A673 (cell line): Measurements from ENCODE around the gene PFKP. TPM values are rescaled to one million over a fixed set of nuclear protein-coding genes. Genes with fewer than 3 reads are reported as not detected.

Experiments used
- BruUV-seq: library from RNA; stranded (reverse); fragments of 400-500 nt; replicated peaks from 2 replicates; lab custom pipeline; 2021; lab: Mats Ljungman, UMichigan
- CTCF ChIA-PET: fragments of 300-600 bp; sonication (Branson Sonifier 250); formaldehyde crosslinking; loops from one replicate; lab custom pipeline; 2022; ENCODE audit warnings: antibody characterized with exemption; lab: Charles Lee
- POLR2A ChIA-PET: fragments of 300-600 bp; sonication (Branson Sonifier 250); formaldehyde crosslinking; loops from one replicate; lab custom pipeline; 2022; ENCODE audit warnings: antibody characterized with exemption; ENCODE audit not compliant: low non-redundant PET; lab: Charles Lee
- DNase-seq: peaks from one replicate; pipeline ENCODE4 v3.0.0-alpha.2; 2015; ENCODE audit warnings: low spot score
- H3K27ac ChIP-seq: fragments of 200-600 bp; sonication (generic); 2 replicates; pipeline ENCODE4 v1.5.1; 2016; ENCODE audit warnings: mixed run types, low read depth, mild to moderate bottlenecking, mixed read lengths, antibody characterized with exemption, low read length; ENCODE audit not compliant: poor library complexity, severe bottlenecking
- H3K27me3 ChIP-seq: fragments of 200-600 bp; sonication (generic); replicated peaks from 2 replicates; pipeline ENCODE4 v1.6.1; 2017; ENCODE audit warnings: mixed run types, low read depth, mild to moderate bottlenecking, mixed read lengths, antibody characterized with exemption, low read length; ENCODE audit not compliant: insufficient read depth, poor library complexity
- H3K36me3 ChIP-seq: fragments of 200-600 bp; sonication (generic); 2 replicates; pipeline ENCODE4 v1.6.1; 2016; ENCODE audit warnings: mixed run types, mild to moderate bottlenecking, mixed read lengths, antibody characterized with exemption, low read length; ENCODE audit not compliant: insufficient read depth, poor library complexity, severe bottlenecking
- H3K4me1 ChIP-seq: fragments of 200-600 bp; sonication (generic); 2 replicates; pipeline ENCODE4 v1.6.1; 2017; ENCODE audit warnings: mixed run types, mild to moderate bottlenecking, mixed read lengths, antibody characterized with exemption, low read length; ENCODE audit not compliant: insufficient read depth, poor library complexity, severe bottlenecking
- H3K4me3 ChIP-seq: fragments of 200-600 bp; sonication (generic); 2 replicates; pipeline ENCODE4 v1.5.1; 2016; ENCODE audit warnings: low read depth, mixed run types, mild to moderate bottlenecking, mixed read lengths, low read length; ENCODE audit not compliant: poor library complexity, severe bottlenecking
- H3K9me3 ChIP-seq: fragments of 200-600 bp; sonication (generic); 2 replicates; pipeline ENCODE4 v1.6.1; 2016; ENCODE audit warnings: mixed run types, low read depth, mild to moderate bottlenecking, mixed read lengths, antibody characterized with exemption, low read length; ENCODE audit not compliant: poor library complexity, severe bottlenecking
- EZH2 ChIP-seq: fragments of 200-600 bp; sonication (generic); IDR thresholded peaks from 2 replicates; pipeline ENCODE4 v1.6.1; 2017; ENCODE audit warnings: borderline replicate concordance, low read depth, mild to moderate bottlenecking, mixed read lengths, antibody characterized with exemption, low read length; ENCODE audit not compliant: poor library complexity, severe bottlenecking
- intact Hi-C: fragments of 100-400 bp; cut with micrococcal nuclease; formaldehyde crosslinking; loops from one replicate; pipeline ENCODE4 v1.10.0; 2022; ENCODE audit not compliant: unreplicated experiment
- total RNA-seq: library from RNA; stranded (reverse); gene quantifications from 2 replicates; pipeline ENCODE4 v1.2.3, GENCODE V29; 2021
- TF ChIP-seq, protein P1 (sequence below): fragments of 300-800, 200-600 bp; sonication (generic); conservative IDR thresholded peaks from 2 replicates; pipeline ENCODE4 v1.5.1; 2017; ENCODE audit warnings: low read depth, mild to moderate bottlenecking, antibody characterized with exemption, low read length, moderate library complexity, mixed read lengths

PFKP gene
- total RNA-seq, 1 experiment from 2014 or later, result 232 TPM

DNA sequence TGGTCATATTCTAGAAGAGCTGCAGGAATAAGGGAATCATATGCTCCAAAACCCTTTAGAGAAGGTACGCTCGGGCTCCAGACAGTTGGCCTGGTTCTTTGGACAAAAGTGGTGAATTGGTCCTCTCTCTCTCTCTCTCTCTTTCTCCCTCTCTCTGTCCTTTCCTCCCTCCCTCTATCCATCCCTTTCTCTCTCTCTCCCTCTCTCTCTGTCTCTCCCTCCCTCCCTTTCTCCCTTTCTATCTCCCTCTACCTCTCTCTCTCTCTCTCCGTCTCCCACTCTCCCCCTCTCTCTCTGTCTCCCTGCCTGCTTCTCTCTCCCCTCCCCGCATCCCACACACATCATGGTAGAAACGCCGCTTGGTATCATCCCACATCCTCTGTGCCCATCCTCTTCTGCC lies 19.8 kb upstream of the PFKP start:
- no TSS peak for BruUV-seq
- H3K27ac ChIP-seq, result no peak overlapping the region
- ChIA-PET POLR2A (no interaction called here), CTCF (no interaction called here)
- H3K4me3 ChIP-seq, result no peak overlapping the region
- TF ChIP-seq, protein P1, sequence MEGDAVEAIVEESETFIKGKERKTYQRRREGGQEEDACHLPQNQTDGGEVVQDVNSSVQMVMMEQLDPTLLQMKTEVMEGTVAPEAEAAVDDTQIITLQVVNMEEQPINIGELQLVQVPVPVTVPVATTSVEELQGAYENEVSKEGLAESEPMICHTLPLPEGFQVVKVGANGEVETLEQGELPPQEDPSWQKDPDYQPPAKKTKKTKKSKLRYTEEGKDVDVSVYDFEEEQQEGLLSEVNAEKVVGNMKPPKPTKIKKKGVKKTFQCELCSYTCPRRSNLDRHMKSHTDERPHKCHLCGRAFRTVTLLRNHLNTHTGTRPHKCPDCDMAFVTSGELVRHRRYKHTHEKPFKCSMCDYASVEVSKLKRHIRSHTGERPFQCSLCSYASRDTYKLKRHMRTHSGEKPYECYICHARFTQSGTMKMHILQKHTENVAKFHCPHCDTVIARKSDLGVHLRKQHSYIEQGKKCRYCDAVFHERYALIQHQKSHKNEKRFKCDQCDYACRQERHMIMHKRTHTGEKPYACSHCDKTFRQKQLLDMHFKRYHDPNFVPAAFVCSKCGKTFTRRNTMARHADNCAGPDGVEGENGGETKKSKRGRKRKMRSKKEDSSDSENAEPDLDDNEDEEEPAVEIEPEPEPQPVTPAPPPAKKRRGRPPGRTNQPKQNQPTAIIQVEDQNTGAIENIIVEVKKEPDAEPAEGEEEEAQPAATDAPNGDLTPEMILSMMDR, result no peak
- no peak for TF ChIP-seq EZH2
- no peaks in the 10 kb centered on the region for H3K36me3 ChIP-seq
- H3K9me3 ChIP-seq, result no peaks in the 10 kb centered on the region
- intact Hi-C loops, result no loop called here
- no peak for DNase-seq
- H3K27me3 ChIP-seq, result no peaks in the 10 kb centered on the region
- H3K4me1 ChIP-seq, result no peaks in the 10 kb centered on the region

DNA sequence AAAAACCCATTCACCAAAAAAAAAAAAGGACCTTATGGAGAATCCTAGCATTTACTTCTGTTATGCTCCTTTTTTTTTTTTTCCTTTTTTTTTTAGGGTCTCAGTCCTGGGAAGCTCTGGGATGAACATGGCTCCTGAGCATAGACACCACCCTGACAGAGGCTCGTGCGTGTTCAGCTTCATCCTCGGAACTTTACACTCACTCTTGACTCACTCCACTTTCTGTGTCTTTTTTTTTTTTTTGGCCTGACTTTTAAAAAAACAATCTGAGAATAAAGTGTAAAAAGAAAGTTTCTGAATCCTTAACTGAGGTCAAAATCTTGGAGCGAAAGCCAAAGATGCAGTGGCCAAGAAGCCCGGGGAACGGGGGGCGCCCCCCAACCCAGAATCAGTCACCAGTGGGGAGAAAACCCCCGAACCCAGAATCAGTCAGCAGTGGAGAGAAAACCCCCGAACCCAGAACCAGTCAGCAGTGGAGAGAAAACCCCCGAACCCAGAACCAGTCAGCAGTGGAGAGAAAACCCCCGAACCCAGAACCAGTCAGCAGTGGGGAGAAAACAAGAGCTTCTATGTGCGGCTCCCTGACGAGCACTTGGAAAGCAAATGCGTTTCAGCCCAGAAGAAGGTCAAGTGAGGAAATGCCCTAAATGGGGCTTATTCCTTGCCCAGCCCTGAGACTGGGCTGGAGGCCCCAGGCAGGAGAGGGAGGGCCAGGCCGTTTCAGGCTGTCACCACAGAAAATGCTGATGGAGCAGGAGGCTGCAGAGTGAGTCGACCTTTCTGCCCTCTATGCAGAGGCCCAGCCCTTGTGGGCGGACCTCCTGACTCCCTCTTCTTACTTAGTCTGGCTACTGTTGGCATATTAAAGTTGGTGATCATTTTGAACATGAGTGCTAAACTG lies 19.0 kb upstream of the PFKP start:
- ChIA-PET CTCF (no interaction called here), POLR2A (no interaction called here)
- Histone ChIP-seq H3K4me3 (no peak overlapping the region), H3K36me3 (no peaks in the 10 kb centered on the region), H3K27ac (no peak overlapping the region), H3K27me3 (no peaks in the 10 kb centered on the region), H3K9me3 (no peaks in the 10 kb centered on the region), H3K4me1 (no peaks in the 10 kb centered on the region)
- no TSS peak for BruUV-seq
- TF ChIP-seq, protein P1, result no peak
- no peak for TF ChIP-seq EZH2
- no peak for DNase-seq
- intact Hi-C loops, result no loop called here

DNA sequence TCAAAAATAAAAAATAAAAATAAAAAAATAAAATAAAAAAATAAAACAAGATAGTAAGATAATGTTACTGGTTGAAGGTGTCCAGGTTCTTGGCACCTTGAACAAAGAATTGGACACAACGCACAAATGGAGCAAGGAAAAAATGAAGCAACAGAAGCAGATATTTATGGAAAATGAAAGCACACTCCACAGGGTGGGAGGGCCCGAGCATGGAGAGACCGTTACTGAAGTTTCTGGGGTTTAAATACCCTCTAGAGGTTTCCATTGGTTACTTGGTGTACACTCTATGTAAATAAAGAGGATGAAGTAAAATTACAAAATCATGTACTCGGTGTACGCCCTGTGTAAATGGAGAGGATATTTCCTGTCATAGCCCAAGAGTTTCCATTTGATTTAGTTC lies 15.7 kb upstream of the PFKP start:
- Histone ChIP-seq H3K36me3 (no peaks in the 10 kb centered on the region), H3K9me3 (no peaks in the 10 kb centered on the region), H3K27me3 (no peaks in the 10 kb centered on the region), H3K27ac (no peak overlapping the region), H3K4me1 (no peaks in the 10 kb centered on the region), H3K4me3 (no peak overlapping the region)
- CTCF ChIA-PET, result no interaction called here
- TF ChIP-seq, protein P1, result no peak
- intact Hi-C loops, result no loop called here
- POLR2A ChIA-PET, result no interaction called here
- no TSS peak for BruUV-seq
- no peak for DNase-seq
